ENCODE results near the gene PSME2. TPM values are rescaled to one million over a fixed set of nuclear protein-coding genes. Genes with fewer than 3 reads are reported as not detected.

PSME2 gene
- total RNA-seq, 2 experiments from 2014 or later: 395 to 405 TPM

DNA sequence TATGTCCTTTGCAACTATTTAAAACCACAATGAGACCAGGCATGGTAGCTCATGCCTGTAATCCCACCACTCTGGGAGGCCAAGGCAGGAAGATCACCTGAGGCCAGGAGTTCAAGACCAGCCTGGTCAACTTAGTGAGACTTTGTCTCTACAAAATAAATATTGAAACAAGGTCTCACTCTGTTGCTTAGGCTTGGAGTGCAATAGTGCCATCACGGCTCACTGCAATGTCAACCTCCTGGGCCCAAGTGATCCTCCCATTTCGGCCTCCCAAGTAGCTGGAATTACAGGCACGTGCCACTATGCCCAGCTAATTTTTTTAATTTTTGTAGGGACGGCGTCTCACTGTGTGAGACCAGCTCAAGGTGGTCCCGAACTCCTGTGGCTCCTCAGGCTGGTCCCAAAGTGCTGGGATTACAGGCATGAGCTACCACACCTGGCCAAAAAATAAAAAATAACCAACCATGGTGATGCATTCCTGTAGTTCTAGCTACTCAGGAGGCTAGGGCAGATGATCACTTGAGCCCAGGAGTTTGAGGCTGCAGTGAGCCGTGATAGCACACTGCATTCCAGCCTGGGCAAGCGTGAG, 16.9 kb downstream of the PSME2 start:
- no peak overlapping the region for H3K4me3 Mint-ChIP-seq
- H3K27me3 Mint-ChIP-seq: no peaks in the 10 kb centered on the region
- H3K36me3 Mint-ChIP-seq (ENCODE audit: low read depth): peaks cover 8% of the 10 kb centered on the region
- CTCF ChIA-PET: no interaction called here
- H3K27ac Mint-ChIP-seq: no peak overlapping the region
- H3K4me1 Mint-ChIP-seq: peaks cover 12% of the 10 kb centered on the region
- no peaks in the 10 kb centered on the region for H3K9me3 Mint-ChIP-seq
- POLR2A ChIA-PET: interaction anchor here (0.8 to 21.4 kb wide), 4 partner anchors 10 to 36 kb away, joined by 3 to 448 read pairs (median 4); partner anchors contain the start of genes DCAF11, IRF9, NRL and PCK2
- no peak for DNase-seq

DNA sequence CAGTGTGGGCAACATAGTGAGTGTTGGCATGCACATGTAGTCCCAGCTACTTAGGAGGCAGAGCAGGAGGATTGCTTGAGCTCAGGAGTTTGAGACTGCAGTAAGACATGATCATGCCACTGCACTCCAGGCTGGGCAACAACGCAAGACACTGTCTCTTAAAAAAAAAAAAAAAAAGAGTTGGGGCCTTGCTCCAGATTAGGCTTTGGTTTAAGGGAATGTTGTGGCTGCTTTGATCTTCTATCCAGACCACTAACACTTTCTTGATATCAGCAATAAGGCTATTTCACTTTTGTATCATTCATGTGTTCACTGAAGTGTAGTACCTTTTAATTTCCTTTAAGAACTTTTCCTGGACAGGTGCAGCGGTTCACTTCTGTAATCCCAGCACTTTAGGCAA, 18.7 kb downstream of the PSME2 start:
- Mint-ChIP-seq H3K9me3 (no peaks in the 10 kb centered on the region), H3K4me3 (no peak overlapping the region), H3K4me1 (peaks cover 7% of the 10 kb centered on the region), H3K27ac (no peak overlapping the region), H3K27me3 (no peaks in the 10 kb centered on the region), H3K36me3 (ENCODE audit: low read depth) (peaks cover 23% of the 10 kb centered on the region)
- POLR2A ChIA-PET: interaction anchor here (2.5 to 6.2 kb wide), 4 partner anchors 10 to 34 kb away, joined by 14 to 44 read pairs (median 15); partner anchors contain the start of genes DCAF11, EMC9, IRF9 and NRL
- no peak for DNase-seq
- CTCF ChIA-PET: interaction anchor here (0.9 to 1.9 kb wide), 2 partner anchors 8 to 12 kb away, joined by 3 to 5 read pairs; partner anchors contain the start of gene PSME1

DNA sequence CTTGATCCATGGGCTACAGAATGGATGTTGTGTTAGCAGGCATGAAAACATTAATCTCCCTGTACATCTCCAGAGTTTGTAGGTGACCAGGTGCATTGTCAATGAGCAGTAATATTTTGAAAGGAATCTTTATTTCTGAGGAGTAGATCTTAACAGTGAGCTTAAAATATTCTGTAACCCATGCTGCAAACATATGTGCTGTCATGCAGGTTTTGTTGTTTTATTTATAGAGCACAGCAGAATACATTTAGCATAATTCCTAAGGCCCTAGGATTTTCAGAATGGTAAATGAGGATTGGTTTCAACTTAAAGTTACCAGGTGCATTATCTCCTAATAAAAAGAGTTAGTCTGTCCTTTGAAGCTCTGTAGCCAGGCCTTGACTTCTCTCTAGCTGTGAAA, 19.5 kb downstream of the PSME2 start:
- Mint-ChIP-seq H3K9me3 (no peaks in the 10 kb centered on the region), H3K4me3 (no peak overlapping the region), H3K27ac (no peak overlapping the region), H3K27me3 (no peaks in the 10 kb centered on the region), H3K36me3 (ENCODE audit: low read depth) (peaks cover 23% of the 10 kb centered on the region), H3K4me1 (peaks cover 2% of the 10 kb centered on the region)
- CTCF ChIA-PET: interaction anchor here (0.7 to 1.9 kb wide), 5 partner anchors 9 to 145 kb away, joined by 3 to 6 read pairs (median 5); partner anchors contain the start of genes DCAF11, NRL and PSME1
- POLR2A ChIA-PET: interaction anchor here (1.2 to 6.2 kb wide), 6 partner anchors 9 to 34 kb away, joined by 3 to 44 read pairs (median 14); partner anchors contain the start of genes DCAF11, EMC9, IRF9 and NRL
- no peak for DNase-seq

DNA sequence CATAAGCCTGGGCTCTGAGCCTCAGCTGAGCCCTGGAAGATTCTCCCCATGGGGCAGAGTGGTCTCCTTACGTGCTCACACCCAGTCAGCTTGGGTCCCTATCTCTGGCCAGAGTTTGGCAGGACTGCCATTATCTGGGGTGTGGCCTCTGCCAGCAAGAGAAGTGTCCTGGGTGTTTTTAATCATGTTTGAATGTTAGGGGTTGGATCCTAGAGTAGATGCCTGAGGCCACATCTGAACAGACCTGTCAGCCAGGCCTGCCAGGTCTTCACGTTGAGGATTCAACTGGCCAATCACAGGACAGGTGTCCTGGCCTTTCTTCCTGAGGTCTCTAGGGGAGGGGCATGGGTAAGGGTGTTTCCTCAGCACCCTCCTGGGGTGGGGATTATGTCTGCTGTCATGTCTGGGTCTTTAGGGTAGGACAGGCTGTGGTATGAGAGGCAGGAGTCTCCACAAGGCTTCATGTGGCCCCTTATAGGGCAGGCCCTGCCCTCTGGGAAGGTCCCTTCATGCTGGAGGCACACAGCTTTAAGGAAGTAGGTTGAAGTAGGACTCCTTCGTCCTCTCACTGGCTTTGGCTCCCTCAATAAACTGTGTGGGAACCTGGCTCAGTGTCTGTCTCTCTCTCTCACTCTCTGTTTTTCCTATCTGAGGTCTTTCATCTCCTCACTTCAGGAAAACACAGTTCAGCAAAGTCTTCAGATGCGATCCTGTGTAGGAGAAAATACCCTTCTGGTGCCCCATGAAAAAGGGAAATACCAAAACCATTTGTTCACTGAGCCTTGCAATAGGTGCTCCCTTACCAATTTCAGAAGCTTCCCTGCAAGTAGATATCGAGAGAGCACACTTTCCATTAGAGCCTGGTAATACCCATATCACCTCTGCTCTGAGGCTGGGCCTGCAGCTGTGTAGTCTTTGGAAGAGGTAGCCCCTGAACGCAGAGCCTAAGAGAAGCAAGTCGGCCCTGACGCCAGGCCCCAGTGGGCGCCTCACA, 22.7 kb downstream of the PSME2 start:
- DNase-seq: no peak
- CTCF ChIA-PET: interaction anchor here (1.1 to 1.5 kb wide), 3 partner anchors 9 to 15 kb away, joined by 3 to 5 read pairs (median 4); partner anchors contain the start of genes DCAF11, NRL and PSME1
- Mint-ChIP-seq H3K4me1 (no peaks in the 10 kb centered on the region), H3K36me3 (ENCODE audit: low read depth) (peaks cover 48% of the 10 kb centered on the region), H3K27ac (no peak overlapping the region), H3K27me3 (no peaks in the 10 kb centered on the region), H3K9me3 (no peaks in the 10 kb centered on the region), H3K4me3 (no peak overlapping the region)
- POLR2A ChIA-PET: interaction anchor here (4.7 to 12.4 kb wide), 3 partner anchors 9 to 37 kb away, joined by 15 to 448 read pairs (median 44); partner anchors contain the start of genes DCAF11, EMC9, FITM1 and IRF9

DNA sequence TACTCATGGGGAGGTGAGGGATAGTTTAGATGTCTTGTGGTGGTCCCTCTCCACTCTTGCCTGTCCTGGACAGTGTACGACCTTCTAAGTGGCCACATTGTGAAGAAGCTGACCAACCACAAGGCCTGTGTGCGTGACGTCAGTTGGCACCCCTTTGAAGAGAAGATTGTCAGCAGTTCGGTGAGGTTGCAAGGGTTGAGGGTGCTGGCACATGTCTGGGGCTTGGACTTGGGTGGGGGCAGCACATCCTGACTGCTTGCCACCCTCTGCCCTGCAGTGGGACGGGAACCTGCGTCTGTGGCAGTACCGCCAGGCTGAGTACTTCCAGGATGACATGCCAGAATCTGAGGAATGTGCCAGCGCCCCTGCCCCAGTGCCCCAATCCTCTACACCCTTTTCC, 23.5 kb downstream of the PSME2 start:
- H3K9me3 Mint-ChIP-seq: no peaks in the 10 kb centered on the region
- H3K27ac Mint-ChIP-seq: no peak overlapping the region
- no peak overlapping the region for H3K4me3 Mint-ChIP-seq
- no peaks in the 10 kb centered on the region for H3K27me3 Mint-ChIP-seq
- no peak for DNase-seq
- ChIA-PET POLR2A (interaction anchor here (6.2 to 12.4 kb wide), 2 partner anchors 8 to 16 kb away, joined by 44 to 448 read pairs; partner anchors contain the start of genes DCAF11, EMC9, FITM1 and NRL), CTCF (interaction anchor here (1.2 kb wide), 1 partner anchor 38 kb away, joined by 4 read pairs; the partner anchor contains the start of gene IRF9)
- peaks cover 5% of the 10 kb centered on the region for H3K4me1 Mint-ChIP-seq
- peaks cover 56% of the 10 kb centered on the region for H3K36me3 Mint-ChIP-seq (ENCODE audit: low read depth)

DNA sequence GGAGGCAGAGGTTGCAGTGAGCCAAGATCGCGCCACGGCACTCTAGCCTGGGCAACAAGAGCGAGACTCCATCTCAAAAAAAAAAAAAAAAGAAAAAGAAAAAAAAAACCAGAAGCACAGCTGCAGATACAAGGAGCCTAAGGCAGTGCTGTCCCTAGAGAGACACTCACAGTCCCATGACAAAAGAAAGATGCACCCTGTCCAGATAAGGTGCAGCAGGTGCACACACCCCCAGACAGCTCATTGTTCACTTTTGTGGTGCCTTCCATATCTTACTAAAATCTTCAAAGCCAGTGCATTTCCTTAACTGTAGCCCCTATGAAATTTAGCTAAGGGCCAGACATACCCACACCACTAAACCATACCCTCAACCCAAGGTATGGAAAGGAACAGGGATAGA, 24.0 kb downstream of the PSME2 start:
- peaks cover 61% of the 10 kb centered on the region for H3K36me3 Mint-ChIP-seq (ENCODE audit: low read depth)
- POLR2A ChIA-PET: interaction anchor here (1.2 to 12.4 kb wide), 3 partner anchors 8 to 39 kb away, joined by 3 to 448 read pairs (median 44); partner anchors contain the start of genes DCAF11, EMC9, FITM1 and IRF9
- no peaks in the 10 kb centered on the region for H3K9me3 Mint-ChIP-seq
- peaks cover 10% of the 10 kb centered on the region for H3K4me1 Mint-ChIP-seq
- no peak overlapping the region for H3K4me3 Mint-ChIP-seq
- CTCF ChIA-PET: interaction anchor here (1.2 kb wide), 1 partner anchor 39 kb away, joined by 4 read pairs; the partner anchor contains the start of gene IRF9
- H3K27ac Mint-ChIP-seq: no peak overlapping the region
- H3K27me3 Mint-ChIP-seq: no peaks in the 10 kb centered on the region
- DNase-seq: no peak

DNA sequence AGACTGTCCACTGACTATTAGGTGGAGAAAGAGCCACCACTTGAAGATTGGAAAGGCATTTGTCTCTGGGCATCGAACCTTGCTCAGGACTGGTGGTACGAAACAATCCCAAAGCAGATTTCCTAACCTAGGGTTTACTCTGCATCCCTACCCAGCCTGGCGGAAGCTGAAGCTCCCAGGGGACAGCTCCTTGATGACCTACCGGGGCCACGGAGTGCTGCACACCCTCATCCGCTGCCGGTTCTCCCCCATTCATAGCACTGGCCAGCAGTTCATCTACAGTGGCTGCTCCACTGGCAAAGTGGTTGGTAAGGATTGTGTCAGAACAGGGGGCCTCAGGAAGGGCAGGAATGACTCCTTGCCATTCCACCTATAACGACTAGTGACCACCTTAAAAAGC, 25.2 kb downstream of the PSME2 start:
- Mint-ChIP-seq H3K9me3 (no peaks in the 10 kb centered on the region), H3K36me3 (ENCODE audit: low read depth) (peaks cover 71% of the 10 kb centered on the region), H3K4me1 (peaks cover 20% of the 10 kb centered on the region), H3K4me3 (no peak overlapping the region), H3K27me3 (no peaks in the 10 kb centered on the region), H3K27ac (no peak overlapping the region)
- CTCF ChIA-PET: no interaction called here
- no peak for DNase-seq
- POLR2A ChIA-PET: interaction anchor here (1.2 to 12.4 kb wide), 2 partner anchors 18 to 40 kb away, joined by 3 to 448 read pairs; partner anchors contain the start of genes EMC9, FITM1, IRF9 and PSME1

DNA sequence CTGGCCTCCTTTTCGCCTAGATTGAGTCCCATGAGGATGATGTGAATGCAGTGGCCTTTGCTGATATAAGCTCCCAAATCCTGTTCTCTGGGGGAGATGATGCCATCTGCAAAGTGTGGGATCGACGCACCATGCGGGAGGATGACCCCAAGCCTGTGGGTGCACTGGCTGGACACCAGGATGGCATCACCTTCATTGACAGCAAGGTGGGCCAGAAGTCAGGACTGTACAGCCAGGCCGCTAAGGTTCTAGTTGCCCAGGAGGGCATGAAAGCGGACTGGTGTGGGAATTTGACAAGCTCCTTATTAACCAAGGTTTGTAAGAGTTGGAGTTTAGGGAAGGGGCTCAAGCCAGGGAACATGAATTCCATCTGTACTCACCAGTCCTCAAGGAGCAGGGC, 26.7 kb downstream of the PSME2 start:
- Mint-ChIP-seq H3K27ac (no peak overlapping the region), H3K36me3 (ENCODE audit: low read depth) (peaks cover 76% of the 10 kb centered on the region), H3K9me3 (no peaks in the 10 kb centered on the region), H3K27me3 (no peaks in the 10 kb centered on the region), H3K4me1 (peaks cover 33% of the 10 kb centered on the region), H3K4me3 (no peak overlapping the region)
- DNase-seq: no peak
- ChIA-PET CTCF (interaction anchor here (1.2 to 2.0 kb wide), 2 partner anchors 24 to 62 kb away, joined by 3 to 4 read pairs; no protein-coding TSS in a partner anchor), POLR2A (interaction anchor here (12.4 kb wide), 1 partner anchor 19 kb away, joined by 448 read pairs; the partner anchor contains the start of genes EMC9, FITM1, PSME1 and PSME2)

DNA sequence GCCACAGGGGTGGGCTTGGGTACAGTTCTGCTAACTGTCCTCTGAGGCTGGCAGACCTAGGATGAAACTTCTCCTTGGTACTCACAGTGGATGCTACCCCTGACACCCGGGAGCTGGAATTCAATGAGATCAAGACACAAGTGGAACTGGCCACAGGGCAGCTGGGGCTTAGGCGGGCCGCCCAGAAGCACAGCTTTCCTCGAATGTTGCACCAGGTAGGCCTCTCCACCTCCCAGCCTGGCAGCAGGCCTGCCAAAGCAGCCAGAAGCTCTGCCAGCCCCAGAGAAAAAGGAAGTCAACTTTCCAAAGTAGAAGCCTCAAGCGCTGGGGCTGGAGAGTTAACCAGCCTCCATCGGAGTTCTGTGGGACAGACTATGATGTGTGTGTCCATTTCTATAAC, 29.2 kb downstream of the PSME2 start:
- H3K4me1 Mint-ChIP-seq: peaks cover 33% of the 10 kb centered on the region
- H3K27me3 Mint-ChIP-seq: no peaks in the 10 kb centered on the region
- H3K9me3 Mint-ChIP-seq: no peaks in the 10 kb centered on the region
- POLR2A ChIA-PET: interaction anchor here (1.4 to 12.4 kb wide), 6 partner anchors 10 to 44 kb away, joined by 3 to 448 read pairs (median 68); partner anchors contain the start of genes EMC9, FITM1, IRF9 and PCK2
- peaks cover 57% of the 10 kb centered on the region for H3K36me3 Mint-ChIP-seq (ENCODE audit: low read depth)
- DNase-seq: no peak
- H3K27ac Mint-ChIP-seq: no peak overlapping the region
- CTCF ChIA-PET: interaction anchor here (1.3 to 4.5 kb wide), 3 partner anchors 27 to 216 kb away, joined by 4 to 35 read pairs (median 5); partner anchors contain the start of gene IRF9
- H3K4me3 Mint-ChIP-seq: no peak overlapping the region

DNA sequence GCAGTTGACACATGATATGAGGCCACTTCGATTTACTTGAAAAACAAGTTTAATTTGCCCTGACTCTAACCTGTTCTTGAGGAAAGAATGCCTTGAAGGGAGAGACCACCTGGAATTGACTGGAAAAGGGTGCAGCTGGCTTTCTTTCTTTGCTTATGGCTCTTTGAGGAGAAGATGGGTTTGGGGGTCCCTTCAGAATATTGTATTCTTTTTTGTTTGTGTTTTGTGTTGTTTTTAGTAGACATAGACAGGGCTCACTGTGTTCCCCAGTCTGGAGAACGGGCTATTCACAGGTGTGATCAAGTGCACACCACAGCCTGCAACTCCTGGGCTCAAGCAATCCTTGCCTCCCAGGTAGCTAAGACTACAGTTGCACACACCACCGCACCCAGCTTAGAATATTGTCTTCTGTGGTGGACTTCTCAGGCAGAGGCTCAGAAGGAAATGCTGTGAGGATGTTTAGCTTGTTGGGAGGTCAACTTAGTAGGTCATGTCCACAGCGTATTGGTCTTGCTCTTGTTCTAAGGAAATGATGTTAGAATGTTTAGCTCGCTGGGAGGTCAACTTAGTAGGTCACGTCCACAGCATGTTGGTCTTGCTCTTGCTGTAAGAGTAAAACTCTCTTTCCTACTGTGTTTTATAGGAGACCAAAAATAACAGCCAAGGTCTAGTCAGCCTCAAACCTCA, 30.1 kb downstream of the PSME2 start:
- DNase-seq: no peak
- peak overlapping the region; percentile 100 for H3K27ac Mint-ChIP-seq
- H3K4me1 Mint-ChIP-seq: peaks cover 33% of the 10 kb centered on the region
- CTCF ChIA-PET: interaction anchor here (0.6 to 4.5 kb wide), 8 partner anchors 22 to 1351 kb away, joined by 3 to 39 read pairs (median 11); partner anchors contain the start of genes CIDEB, IRF9 and PCK2
- H3K9me3 Mint-ChIP-seq: no peaks in the 10 kb centered on the region
- POLR2A ChIA-PET: interaction anchor here (1.2 to 12.4 kb wide), 8 partner anchors 10 to 314 kb away, joined by 6 to 448 read pairs (median 30); partner anchors contain the start of genes CBLN3, CHMP4A, EMC9 and FITM1
- no peaks in the 10 kb centered on the region for H3K27me3 Mint-ChIP-seq
- H3K4me3 Mint-ChIP-seq: peak overlapping the region; percentile 98
- peaks cover 52% of the 10 kb centered on the region for H3K36me3 Mint-ChIP-seq (ENCODE audit: low read depth)

DNA sequence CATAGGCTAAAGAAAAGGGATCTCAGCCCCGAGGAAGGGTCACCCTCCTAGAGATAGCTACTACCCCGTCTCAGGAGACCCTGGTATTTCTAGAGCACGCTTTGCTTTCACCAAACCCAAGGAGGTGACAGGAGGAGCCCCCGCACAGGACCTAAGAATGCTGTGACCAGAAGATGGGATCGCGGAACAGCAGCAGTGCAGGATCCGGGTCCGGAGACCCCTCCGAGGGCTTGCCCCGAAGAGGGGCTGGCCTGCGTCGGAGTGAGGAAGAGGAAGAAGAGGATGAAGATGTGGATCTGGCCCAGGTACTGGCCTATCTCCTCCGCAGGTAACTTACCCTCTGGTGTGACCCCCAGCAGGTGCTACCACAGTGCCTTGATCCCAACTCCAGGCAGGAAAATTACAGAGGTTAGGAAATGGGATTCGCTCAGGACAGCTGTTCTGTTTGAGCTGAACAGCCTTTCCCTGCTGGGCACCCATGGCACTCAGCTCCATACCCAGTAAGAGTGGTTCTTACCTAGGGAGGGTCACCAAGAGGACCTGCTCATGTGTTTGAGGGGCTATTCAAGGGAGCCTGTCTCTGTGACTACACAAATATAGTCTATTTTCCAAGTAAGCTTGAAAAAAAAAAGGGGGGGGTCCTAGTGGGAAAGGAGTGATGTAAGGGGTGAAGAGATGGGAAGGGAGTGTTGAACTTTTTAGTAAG, 30.8 kb downstream of the PSME2 start:
- H3K4me3 Mint-ChIP-seq: peak overlapping the region; percentile 98
- H3K27ac Mint-ChIP-seq: peak overlapping the region; percentile 100
- no peak for DNase-seq
- H3K4me1 Mint-ChIP-seq: peaks cover 39% of the 10 kb centered on the region
- H3K27me3 Mint-ChIP-seq: no peaks in the 10 kb centered on the region
- H3K36me3 Mint-ChIP-seq (ENCODE audit: low read depth): peaks cover 45% of the 10 kb centered on the region
- no peaks in the 10 kb centered on the region for H3K9me3 Mint-ChIP-seq
- ChIA-PET POLR2A (interaction anchor here (0.9 to 12.4 kb wide), 28 partner anchors 9 to 326 kb away, joined by 3 to 448 read pairs (median 10); partner anchors contain the start of genes CARMIL3, CBLN3, CHMP4A and EMC9), CTCF (interaction anchor here (0.6 to 4.5 kb wide), 19 partner anchors 9 to 1350 kb away, joined by 3 to 39 read pairs (median 8); partner anchors contain the start of genes CARMIL3, CIDEB, EMC9 and IRF9)
